Type B pancreatic cell (in vitro differentiated cells): ENCODE results near the gene SPG11. TPM values are rescaled to one million over a fixed set of nuclear protein-coding genes. Genes with fewer than 3 reads are reported as not detected.
"Not testable (repeated sequence)": the region's sequence is repeated elsewhere in the genome, so short reads cannot be mapped to it uniquely, and the experiment has no call there.

ENCODE experiments used
- DNase-seq: peaks from one replicate; pipeline ENCODE4 v3.0.0; 2021; ENCODE audit warnings: mixed read lengths; ENCODE audit not compliant: unreplicated experiment; ENCODE audit errors: extremely low spot score
- H3K27ac Mint-ChIP-seq: 2 replicates; pipeline ENCODE4 v1.8.0; 2021; ENCODE audit warnings: mild to moderate bottlenecking, mixed read lengths
- H3K27me3 Mint-ChIP-seq: 2 replicates; pipeline ENCODE4 v1.8.0; 2021; ENCODE audit warnings: mixed read lengths
- H3K36me3 Mint-ChIP-seq: 2 replicates; pipeline ENCODE4 v1.8.0; 2021; ENCODE audit warnings: mixed read lengths
- H3K4me1 Mint-ChIP-seq: one replicate; pipeline ENCODE4 v1.8.0; 2021; ENCODE audit warnings: mixed read lengths; ENCODE audit not compliant: unreplicated experiment
- H3K4me3 Mint-ChIP-seq: 2 replicates; pipeline ENCODE4 v1.8.0; 2021; ENCODE audit warnings: mild to moderate bottlenecking, mixed read lengths
- H3K9me3 Mint-ChIP-seq: 2 replicates; pipeline ENCODE4 v1.8.0; 2021; ENCODE audit warnings: mixed read lengths
- total RNA-seq: library from RNA; stranded (reverse); gene quantifications from 2 replicates; pipeline ENCODE4 v1.2.1, GENCODE V29; 2021; ENCODE audit warnings: low replicate concordance
- TF ChIP-seq, protein P1 (sequence below): fragments of 200-600 bp; sonication (generic); conservative IDR thresholded peaks from 2 replicates; pipeline ENCODE4 v1.5.0; 2021; ENCODE audit warnings: antibody characterized with exemption, mild to moderate bottlenecking

The SPG11 gene
- total RNA-seq, 1 donor from 2014 or later = 80.4 TPM

DNA sequence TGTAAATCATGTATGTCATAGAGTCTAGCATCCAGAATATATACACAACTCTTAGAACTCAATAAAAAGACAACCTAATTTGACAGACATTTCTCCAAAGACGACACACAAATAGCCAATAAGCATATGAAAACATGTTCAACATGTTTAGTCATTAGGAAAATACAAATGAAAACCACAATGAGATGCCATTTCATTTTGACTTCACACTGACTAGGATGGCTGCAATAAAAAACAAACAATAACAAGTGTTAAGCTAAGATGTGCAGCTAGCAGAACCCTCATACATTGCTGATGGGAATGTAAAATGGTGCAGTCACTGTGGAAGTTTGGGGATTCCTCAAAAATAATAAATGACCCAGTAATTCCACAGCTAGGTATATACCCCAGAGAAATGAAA, 16.4 kb downstream of the SPG11 start:
- TF ChIP-seq, protein P1, sequence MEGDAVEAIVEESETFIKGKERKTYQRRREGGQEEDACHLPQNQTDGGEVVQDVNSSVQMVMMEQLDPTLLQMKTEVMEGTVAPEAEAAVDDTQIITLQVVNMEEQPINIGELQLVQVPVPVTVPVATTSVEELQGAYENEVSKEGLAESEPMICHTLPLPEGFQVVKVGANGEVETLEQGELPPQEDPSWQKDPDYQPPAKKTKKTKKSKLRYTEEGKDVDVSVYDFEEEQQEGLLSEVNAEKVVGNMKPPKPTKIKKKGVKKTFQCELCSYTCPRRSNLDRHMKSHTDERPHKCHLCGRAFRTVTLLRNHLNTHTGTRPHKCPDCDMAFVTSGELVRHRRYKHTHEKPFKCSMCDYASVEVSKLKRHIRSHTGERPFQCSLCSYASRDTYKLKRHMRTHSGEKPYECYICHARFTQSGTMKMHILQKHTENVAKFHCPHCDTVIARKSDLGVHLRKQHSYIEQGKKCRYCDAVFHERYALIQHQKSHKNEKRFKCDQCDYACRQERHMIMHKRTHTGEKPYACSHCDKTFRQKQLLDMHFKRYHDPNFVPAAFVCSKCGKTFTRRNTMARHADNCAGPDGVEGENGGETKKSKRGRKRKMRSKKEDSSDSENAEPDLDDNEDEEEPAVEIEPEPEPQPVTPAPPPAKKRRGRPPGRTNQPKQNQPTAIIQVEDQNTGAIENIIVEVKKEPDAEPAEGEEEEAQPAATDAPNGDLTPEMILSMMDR = no peak
- Mint-ChIP-seq H3K9me3 (peaks cover 10% of the 10 kb centered on the region), H3K27me3 (no peaks in the 10 kb centered on the region), H3K27ac (no peak overlapping the region), H3K4me1 (no peaks in the 10 kb centered on the region), H3K4me3 (no peak overlapping the region), H3K36me3 (peaks cover 44% of the 10 kb centered on the region)
- DNase-seq = no peak

DNA sequence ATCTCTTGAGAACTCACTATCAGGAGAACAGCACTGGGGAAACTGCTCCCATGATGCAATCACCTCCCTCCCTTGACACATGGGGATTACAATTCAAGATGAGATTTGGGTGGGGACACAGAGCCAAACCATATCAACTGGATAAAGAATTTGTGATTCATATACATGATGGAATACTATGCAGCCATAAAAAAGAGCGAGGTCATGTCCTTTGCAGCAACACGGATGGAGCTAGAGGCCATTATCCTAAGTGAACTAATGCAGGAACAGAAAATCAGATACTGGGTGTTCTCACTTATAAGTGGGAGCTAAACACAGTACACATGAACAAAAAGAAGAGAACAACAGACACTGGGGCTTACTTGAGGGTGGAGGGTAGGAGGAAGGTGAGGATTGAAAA, 17.0 kb downstream of the SPG11 start:
- no peak overlapping the region for H3K27ac Mint-ChIP-seq
- H3K27me3 Mint-ChIP-seq = no peaks in the 10 kb centered on the region

DNA sequence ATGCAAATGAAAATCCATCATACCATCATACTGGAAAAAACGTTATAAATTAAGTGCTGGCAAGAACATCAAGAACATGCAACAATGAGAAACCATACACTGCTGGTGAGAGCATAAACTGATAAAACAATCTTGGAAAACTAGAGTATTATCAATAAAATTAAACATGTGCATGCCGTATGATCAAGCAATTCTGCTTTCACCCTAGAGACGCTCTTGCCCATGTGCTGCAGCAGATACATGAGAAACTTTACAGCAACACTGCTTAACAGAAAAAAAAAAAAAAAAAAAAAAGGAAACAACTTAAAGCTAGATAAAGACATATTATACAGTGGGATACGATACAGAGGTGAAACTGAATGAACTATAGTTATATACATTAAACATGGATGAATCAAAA, 21.8 kb downstream of the SPG11 start:
- H3K36me3 Mint-ChIP-seq = peaks cover 40% of the 10 kb centered on the region
- H3K4me1 Mint-ChIP-seq = no peaks in the 10 kb centered on the region
- H3K9me3 Mint-ChIP-seq = peaks cover 9% of the 10 kb centered on the region
- TF ChIP-seq, protein P1 = no peak
- H3K4me3 Mint-ChIP-seq = no peak overlapping the region
- DNase-seq = no peak
- no peak overlapping the region for H3K27ac Mint-ChIP-seq
- H3K27me3 Mint-ChIP-seq = no peaks in the 10 kb centered on the region

More for the DNA sequence above, 17.0 kb downstream of the SPG11 start:
- Mint-ChIP-seq H3K36me3 (peaks cover 46% of the 10 kb centered on the region), H3K9me3 (peaks cover 10% of the 10 kb centered on the region), H3K4me3 (no peak overlapping the region), H3K4me1 (no peaks in the 10 kb centered on the region)
- DNase-seq = no peak
- TF ChIP-seq, protein P1 = no peak

DNA sequence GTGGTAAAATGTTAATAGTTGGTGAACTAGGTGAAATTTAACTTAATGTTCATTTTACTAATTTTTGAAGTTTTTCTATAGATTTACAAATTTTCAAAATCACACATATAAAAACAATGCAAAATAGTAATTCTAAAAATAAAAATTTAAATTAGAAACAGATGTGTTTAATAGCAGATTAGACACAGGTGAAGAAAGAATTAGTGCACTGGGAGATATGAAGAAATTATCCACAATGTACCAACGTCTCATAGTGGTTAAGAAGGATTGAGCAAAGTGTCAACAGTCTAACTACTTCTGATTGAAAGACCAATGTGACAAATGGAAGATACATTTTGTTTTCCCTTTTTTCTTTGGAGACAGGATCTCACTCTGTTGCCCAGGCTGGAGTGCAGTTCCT, 26.5 kb downstream of the SPG11 start:
- Mint-ChIP-seq H3K4me3 (no peak overlapping the region), H3K36me3 (peaks cover 19% of the 10 kb centered on the region), H3K4me1 (no peaks in the 10 kb centered on the region), H3K27ac (no peak overlapping the region), H3K27me3 (no peaks in the 10 kb centered on the region), H3K9me3 (no peaks in the 10 kb centered on the region)
- no peak for DNase-seq
- TF ChIP-seq, protein P1 = no peak

DNA sequence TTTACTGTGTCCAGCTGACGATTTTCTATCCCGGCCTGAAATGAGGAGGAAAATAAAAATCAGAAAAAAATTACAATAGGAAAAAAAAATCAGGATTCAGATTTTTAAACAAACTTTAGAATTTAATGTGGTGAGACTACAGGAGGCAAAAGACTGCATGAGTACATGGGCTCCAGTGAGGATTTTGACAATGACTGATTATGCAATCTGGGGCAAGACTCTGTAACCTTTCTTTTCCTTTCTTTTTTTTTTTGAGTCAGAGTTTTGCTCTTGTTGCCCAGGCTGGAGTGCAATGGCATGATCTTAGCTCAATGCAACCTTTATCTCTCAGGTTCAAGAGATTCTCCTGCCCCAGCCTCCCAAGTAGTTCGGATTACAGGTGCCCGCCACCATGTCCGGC, 29.9 kb downstream of the SPG11 start:
- no peaks in the 10 kb centered on the region for H3K9me3 Mint-ChIP-seq
- TF ChIP-seq, protein P1 = no peak
- H3K27ac Mint-ChIP-seq = no peak overlapping the region
- no peak for DNase-seq
- no peaks in the 10 kb centered on the region for H3K27me3 Mint-ChIP-seq
- peaks cover 24% of the 10 kb centered on the region for H3K36me3 Mint-ChIP-seq
- H3K4me1 Mint-ChIP-seq = no peaks in the 10 kb centered on the region
- H3K4me3 Mint-ChIP-seq = no peak overlapping the region

DNA sequence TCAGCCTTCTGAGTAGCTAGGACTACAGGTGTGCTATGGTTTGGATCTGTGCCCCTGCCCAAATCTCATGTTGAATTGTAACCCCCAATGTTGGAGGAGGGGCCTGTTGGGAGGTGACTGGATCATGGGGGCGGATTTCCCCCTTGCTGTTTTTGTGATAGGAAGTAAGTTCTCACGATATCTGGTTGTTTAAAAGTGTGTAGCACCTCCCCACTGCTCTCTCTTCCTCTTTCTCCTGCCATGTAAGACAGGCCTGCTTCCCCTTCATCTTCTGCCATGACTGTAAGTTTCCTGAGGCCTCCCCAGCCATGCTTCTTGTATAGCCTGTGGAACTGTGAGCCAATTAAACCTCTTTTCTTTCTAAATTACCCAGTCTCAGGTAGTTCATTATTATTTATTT, 38.2 kb downstream of the SPG11 start:
- H3K36me3 Mint-ChIP-seq = peaks cover 18% of the 10 kb centered on the region
- H3K4me1 Mint-ChIP-seq, H3K27me3 Mint-ChIP-seq, DNase-seq, H3K27ac Mint-ChIP-seq, H3K4me3 Mint-ChIP-seq, H3K9me3 Mint-ChIP-seq: not testable (repeated sequence)
